Endothelial cell of umbilical vein (primary cell): Measurements from ENCODE around the gene RHOB.

Source experiments
- EZH2 ChIP-seq: IDR thresholded peaks from 2 replicates; pipeline ENCODE4 v1.6.1; 2012; ENCODE audit warnings: borderline replicate concordance, low read depth, mild to moderate bottlenecking, moderate library complexity, low read length, inconsistent platforms; ENCODE audit not compliant: severe bottlenecking
- FOS ChIP-seq: IDR thresholded peaks from 2 replicates; pipeline ENCODE4 v1.6.1; 2011; ENCODE audit warnings: mild to moderate bottlenecking, low read length, moderate library complexity, borderline replicate concordance; ENCODE audit not compliant: insufficient read depth
- POLR2A ChIP-seq: IDR thresholded peaks from 2 replicates; pipeline ENCODE4 v1.6.1; 2012; ENCODE audit warnings: low read depth, mild to moderate bottlenecking, control low read depth, low read length
- POLR2AphosphoS5 ChIP-seq: IDR thresholded peaks from 2 replicates; pipeline ENCODE4 v1.6.1; 2012; ENCODE audit warnings: low read depth, mild to moderate bottlenecking, control low read depth, low read length, moderate library complexity; ENCODE audit not compliant: insufficient read depth
- TF ChIP-seq, protein P1 (sequence below): IDR thresholded peaks from 2 replicates; pipeline ENCODE4 v1.6.1; 2011; ENCODE audit not compliant: insufficient read depth, insufficient read length
- TF ChIP-seq, protein P2 (sequence below), 2 donors: IDR thresholded peaks; 1 replicate in 1 of 2; 2 replicates in 1 of 2; pipeline ENCODE4 v1.5.1; 2011; ENCODE audit warnings: low read length in 2 of 2, mild to moderate bottlenecking in 2 of 2, moderate library complexity in 2 of 2, control low read depth in 1 of 2, inconsistent platforms in 1 of 2, low read depth in 1 of 2; ENCODE audit not compliant: insufficient read depth in 1 of 2; ENCODE audit errors: extremely low read depth in 1 of 2

DNA sequence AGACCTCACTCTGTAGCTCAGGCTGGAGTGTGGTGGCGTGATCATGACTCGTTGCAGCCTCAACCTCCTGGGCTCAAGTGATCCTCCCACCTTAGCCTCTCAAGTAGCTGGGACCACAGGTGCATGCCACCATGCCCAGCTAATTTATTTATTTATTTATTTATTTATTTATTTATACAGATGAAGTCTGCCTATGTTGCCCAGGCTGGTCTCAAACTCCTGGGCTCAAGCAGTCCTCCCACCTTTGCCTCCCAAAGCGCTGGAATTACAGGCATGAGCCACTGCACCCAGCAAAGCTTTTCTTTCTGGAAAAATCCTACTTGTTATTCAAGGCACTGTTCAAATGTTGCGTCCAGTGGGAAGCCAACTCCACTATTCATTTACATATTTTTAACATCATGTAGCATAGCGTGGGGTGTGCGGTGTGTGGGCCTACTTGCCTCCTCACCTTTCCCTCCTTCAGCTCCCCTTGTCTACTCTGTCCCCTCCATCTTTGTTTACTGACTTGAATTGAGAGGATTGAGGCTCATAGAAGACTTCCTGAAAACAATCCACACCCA is 6.8 kb upstream of the RHOB start:
- TF ChIP-seq POLR2A = no peak
- TF ChIP-seq, protein P1, sequence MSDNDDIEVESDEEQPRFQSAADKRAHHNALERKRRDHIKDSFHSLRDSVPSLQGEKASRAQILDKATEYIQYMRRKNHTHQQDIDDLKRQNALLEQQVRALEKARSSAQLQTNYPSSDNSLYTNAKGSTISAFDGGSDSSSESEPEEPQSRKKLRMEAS = no peak
- TF ChIP-seq, protein P2, sequence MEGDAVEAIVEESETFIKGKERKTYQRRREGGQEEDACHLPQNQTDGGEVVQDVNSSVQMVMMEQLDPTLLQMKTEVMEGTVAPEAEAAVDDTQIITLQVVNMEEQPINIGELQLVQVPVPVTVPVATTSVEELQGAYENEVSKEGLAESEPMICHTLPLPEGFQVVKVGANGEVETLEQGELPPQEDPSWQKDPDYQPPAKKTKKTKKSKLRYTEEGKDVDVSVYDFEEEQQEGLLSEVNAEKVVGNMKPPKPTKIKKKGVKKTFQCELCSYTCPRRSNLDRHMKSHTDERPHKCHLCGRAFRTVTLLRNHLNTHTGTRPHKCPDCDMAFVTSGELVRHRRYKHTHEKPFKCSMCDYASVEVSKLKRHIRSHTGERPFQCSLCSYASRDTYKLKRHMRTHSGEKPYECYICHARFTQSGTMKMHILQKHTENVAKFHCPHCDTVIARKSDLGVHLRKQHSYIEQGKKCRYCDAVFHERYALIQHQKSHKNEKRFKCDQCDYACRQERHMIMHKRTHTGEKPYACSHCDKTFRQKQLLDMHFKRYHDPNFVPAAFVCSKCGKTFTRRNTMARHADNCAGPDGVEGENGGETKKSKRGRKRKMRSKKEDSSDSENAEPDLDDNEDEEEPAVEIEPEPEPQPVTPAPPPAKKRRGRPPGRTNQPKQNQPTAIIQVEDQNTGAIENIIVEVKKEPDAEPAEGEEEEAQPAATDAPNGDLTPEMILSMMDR (IDR thresholded peaks at IDR 0.05; ENCODE audit: extremely low read depth in 1 of 2, insufficient read depth in 1 of 2, low read depth in 1 of 2, low read length in 2 of 2) = no peak
- TF ChIP-seq EZH2 = no peak
- TF ChIP-seq POLR2AphosphoS5 = no peak
- no peak for TF ChIP-seq FOS
